ENCODE data around the gene CYSLTR2.
"Not testable (repeated sequence)": the region's sequence is repeated elsewhere in the genome, so short reads cannot be mapped to it uniquely, and the experiment has no call there.

CYSLTR2 gene

GRCh38 chr13:48693998-48694397 lies 40.3 kb downstream of the CYSLTR2 start:
- DNase-seq = no peak

GRCh38 chr13:48695776-48696175 lies 42.0 kb downstream of the CYSLTR2 start:
- no peak for DNase-seq

- DNase-seq = not testable (repeated sequence)
These were observed 42.9 kb downstream of the CYSLTR2 start for GRCh38 chr13:48696676-48697075.

DNA sequence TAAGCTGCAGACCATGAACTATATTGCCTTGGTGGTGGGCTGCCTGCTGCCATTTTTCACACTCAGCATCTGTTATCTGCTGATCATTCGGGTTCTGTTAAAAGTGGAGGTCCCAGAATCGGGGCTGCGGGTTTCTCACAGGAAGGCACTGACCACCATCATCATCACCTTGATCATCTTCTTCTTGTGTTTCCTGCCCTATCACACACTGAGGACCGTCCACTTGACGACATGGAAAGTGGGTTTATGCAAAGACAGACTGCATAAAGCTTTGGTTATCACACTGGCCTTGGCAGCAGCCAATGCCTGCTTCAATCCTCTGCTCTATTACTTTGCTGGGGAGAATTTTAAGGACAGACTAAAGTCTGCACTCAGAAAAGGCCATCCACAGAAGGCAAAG lies 53.7 kb downstream of the CYSLTR2 start:
- DNase-seq = no peak

- no peak for DNase-seq
These were observed 55.0 kb downstream of the CYSLTR2 start for GRCh38 chr13:48708764-48709163.

- DNase-seq = no peak
These were observed 55.5 kb downstream of the CYSLTR2 start for GRCh38 chr13:48709213-48709612.

GRCh38 chr13:48710160-48710559 lies 56.4 kb downstream of the CYSLTR2 start:
- DNase-seq = no peak

GRCh38 chr13:48712141-48712540 lies 58.4 kb downstream of the CYSLTR2 start:
- DNase-seq = no peak

DNA sequence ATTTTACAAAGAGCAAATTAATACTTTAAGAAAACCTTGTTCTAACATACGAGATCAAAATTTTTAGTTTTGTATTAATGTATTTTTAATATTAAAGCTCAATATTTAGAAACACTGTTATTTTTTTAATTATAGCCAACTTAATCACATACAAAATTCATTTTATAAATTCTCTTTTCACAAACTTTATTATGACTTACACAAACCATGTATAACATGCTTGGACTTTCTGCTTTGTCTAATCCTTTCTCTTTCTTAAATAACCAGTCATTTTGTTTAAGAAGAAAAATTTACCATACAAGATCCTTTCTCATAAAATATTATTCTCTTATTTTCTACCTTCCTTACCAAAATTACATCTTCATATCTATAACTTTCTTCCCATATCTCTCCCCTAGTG lies 62.2 kb downstream of the CYSLTR2 start:
- DNase-seq = no peak

- DNase-seq = no peak
These were observed 66.9 kb downstream of the CYSLTR2 start for GRCh38 chr13:48720621-48721020.

- no peak for DNase-seq
These were observed 69.4 kb downstream of the CYSLTR2 start for GRCh38 chr13:48723168-48723567.

- no peak for DNase-seq
These were observed 71.5 kb downstream of the CYSLTR2 start for GRCh38 chr13:48725271-48725670.

DNA sequence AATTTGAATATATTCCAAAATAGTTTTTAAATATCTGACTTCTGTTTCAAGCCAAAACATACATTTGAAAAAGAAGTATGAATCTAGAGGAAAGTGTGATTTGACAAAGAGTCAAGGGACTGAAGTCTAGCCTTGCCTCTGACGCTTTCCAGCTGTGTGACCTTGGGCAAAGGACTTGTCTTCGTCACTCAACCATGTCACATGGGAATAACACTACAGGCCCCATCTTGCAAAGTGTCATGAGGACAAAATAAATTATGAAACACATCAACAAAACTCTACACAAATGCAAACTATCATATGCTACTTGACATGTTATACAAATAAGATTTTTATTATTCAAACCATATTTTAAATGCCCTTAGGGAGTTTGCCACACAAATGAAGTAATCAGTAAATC lies 73.0 kb downstream of the CYSLTR2 start:
- DNase-seq = no peak

DNA sequence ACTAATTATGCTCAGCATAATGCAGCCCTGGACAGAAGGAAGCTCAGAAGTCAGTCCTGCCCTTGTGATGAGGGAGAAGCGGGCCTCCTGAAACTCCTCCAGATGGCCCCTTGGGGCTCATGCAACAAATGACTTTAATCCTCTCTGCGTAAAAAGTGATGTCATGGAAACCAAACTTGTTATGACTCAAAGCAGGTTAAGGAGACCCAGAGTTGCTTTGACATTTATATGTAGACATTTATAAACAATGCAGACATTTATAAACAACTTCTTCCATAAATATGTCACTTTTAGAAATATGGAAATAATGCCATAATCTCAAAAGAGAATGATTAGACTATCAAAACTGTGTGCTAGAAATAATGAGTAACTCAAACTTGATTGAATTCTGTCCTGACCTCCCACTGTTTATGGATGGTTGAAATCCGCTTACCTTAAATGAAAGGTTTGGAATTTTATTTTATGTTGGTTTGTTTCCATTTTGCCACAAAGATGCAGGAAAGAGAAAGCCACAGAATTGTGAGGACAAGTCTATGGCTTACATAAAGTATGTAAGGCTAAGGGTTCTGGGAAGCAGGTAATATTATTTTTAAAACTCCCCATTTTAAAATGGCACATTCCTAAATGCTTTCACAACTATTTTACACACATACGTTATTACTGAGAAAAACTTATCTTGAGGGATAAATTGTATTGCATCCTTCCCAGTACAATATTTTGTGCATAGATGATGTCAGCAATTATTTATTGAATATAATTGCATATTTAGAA lies 73.7 kb downstream of the CYSLTR2 start:
- DNase-seq = no peak

- DNase-seq = no peak
These were observed 74.5 kb downstream of the CYSLTR2 start for GRCh38 chr13:48728226-48728625.

DNA sequence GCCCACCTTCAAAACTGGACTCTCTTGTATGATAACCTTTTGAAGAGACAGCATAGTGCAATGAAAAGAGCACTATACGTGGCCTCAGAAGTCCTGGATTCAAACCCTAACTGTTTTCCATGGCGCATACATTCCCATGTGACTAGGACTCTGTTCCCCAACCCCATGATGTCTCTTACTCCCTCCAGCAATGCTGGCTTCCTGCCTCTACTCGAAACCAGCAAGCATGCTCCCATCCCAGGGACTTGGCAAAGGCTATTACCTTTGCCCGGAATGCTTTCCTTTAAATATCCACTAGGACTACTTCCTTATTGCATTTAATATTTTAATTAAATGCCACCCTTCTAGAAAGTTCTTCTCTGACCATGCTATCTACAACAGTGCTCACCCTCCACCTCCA lies 75.1 kb downstream of the CYSLTR2 start:
- DNase-seq = no peak

DNA sequence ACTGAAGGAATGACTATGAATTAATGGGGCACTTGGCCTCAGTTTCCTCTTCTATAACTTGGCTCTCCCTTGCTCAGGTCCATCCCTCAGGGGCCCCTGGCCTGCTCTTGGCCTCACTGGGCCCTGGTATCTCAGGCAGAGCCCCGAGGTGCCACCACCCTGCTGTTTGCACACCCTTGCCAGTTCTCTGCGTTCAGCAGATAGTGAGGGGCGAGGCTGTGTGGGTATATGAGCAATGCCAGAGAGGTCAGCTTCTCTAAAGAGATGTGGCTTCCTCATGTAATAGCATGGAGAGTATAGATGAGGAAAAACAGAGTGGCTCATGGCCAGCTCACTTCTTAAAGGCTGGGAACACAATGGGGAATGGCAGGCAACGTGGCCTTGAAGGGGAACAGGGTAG lies 76.1 kb downstream of the CYSLTR2 start:
- no peak for DNase-seq

DNA sequence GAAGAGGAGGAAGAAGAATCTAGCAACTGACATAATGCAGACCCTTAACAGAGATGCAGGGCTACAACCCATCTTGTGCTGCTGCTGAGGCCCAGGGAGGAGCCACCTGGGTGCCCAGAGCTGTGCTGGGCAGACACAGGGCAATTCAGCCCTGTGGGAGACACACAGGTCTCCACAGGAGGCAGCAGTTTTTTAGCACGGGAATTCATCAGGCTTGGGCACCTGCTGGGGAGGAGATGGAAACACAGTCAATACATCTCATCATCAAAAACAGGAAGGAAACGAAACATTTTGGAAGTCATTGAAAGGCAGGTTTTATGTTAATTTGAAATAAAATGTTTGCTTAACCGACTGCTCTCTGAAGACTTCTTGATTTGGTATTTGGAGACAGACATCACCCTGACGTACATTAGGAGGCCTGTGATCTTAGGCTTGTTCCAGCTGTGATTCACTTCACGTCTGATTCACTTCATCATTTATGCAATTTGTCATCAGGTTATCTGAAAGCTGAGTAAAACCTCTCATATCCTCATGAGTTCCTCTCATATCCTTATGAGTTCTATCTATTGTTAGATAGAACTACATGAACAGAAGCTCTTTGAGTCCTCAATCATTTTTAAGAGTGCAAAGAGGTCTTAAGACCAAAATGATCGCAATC lies 77.4 kb downstream of the CYSLTR2 start:
- no peak for DNase-seq

GRCh38 chr13:48731957-48732569 lies 78.3 kb downstream of the CYSLTR2 start:
- DNase-seq = peak in 9 of 51 donors; percentile 1 to 53 (median 8)

- no peak for DNase-seq
These were observed 80.1 kb downstream of the CYSLTR2 start for GRCh38 chr13:48733739-48734335.

- no peak for DNase-seq
These were observed 81.8 kb downstream of the CYSLTR2 start for GRCh38 chr13:48735571-48735970.

- no peak for DNase-seq
These were observed 84.0 kb downstream of the CYSLTR2 start for GRCh38 chr13:48737689-48738088.
